ENCODE results near the gene PRRC2C. TPM values are rescaled to one million over a fixed set of nuclear protein-coding genes. Genes with fewer than 3 reads are reported as not detected.
"Not testable (repeated sequence)": the region's sequence is repeated elsewhere in the genome, so short reads cannot be mapped to it uniquely, and the experiment has no call there.

Gene PRRC2C
- total and polyA plus RNA-seq, 2 donors = 43.4 to 45.8 TPM

GRCh38 chr1:171550598-171551100 is 65.3 kb downstream of the PRRC2C start:
- not testable (repeated sequence) for H3K4me1 ChIP-seq (ENCODE audit: control insufficient read depth in 2 of 2, insufficient read depth in 2 of 2, low read length in 2 of 2); H3K27me3 ChIP-seq (ENCODE audit: control insufficient read depth in 2 of 2, insufficient read depth in 1 of 2, low read length in 1 of 2); H3K4me3 ChIP-seq (ENCODE audit: low read length in 2 of 2); H3K27ac ChIP-seq (ENCODE audit: low read depth in 1 of 2, low read length in 1 of 2); DNase-seq (ENCODE audit: low read depth in 6 of 9, low spot score in 9 of 9); H3K9me3 ChIP-seq (ENCODE audit: control insufficient read depth in 2 of 2, insufficient read depth in 1 of 2, low read length in 1 of 2)
- H3K36me3 ChIP-seq (ENCODE audit: control insufficient read depth in 2 of 2, insufficient read depth in 2 of 2, low read length in 1 of 2) = peaks cover 35 to 58% of the 10 kb centered on the region in 2 donors
- WGBS = 99% methylated on average over 4 of the region's 4 CpGs

- H3K27me3 ChIP-seq (ENCODE audit: control insufficient read depth in 2 of 2, insufficient read depth in 1 of 2, low read length in 1 of 2); DNase-seq (ENCODE audit: low read depth in 6 of 9, low spot score in 9 of 9); H3K4me3 ChIP-seq (ENCODE audit: low read length in 2 of 2); H3K27ac ChIP-seq (ENCODE audit: low read depth in 1 of 2, low read length in 1 of 2); H3K4me1 ChIP-seq (ENCODE audit: control insufficient read depth in 2 of 2, insufficient read depth in 2 of 2, low read length in 2 of 2); H3K9me3 ChIP-seq (ENCODE audit: control insufficient read depth in 2 of 2, insufficient read depth in 1 of 2, low read length in 1 of 2): not testable (repeated sequence)
- 97% methylated on average over 1 of the region's 1 CpG for WGBS
- H3K36me3 ChIP-seq (ENCODE audit: control insufficient read depth in 2 of 2, insufficient read depth in 2 of 2, low read length in 1 of 2) = peaks cover 43 to 63% of the 10 kb centered on the region in 2 donors
These were observed 68.6 kb downstream of the PRRC2C start for GRCh38 chr1:171553960-171554359.

- Histone ChIP-seq H3K27ac (ENCODE audit: low read depth in 1 of 2, low read length in 1 of 2) (no peak overlapping the region), H3K4me1 (ENCODE audit: control insufficient read depth in 2 of 2, insufficient read depth in 2 of 2, low read length in 2 of 2) (no peaks in the 10 kb centered on the region), H3K36me3 (ENCODE audit: control insufficient read depth in 2 of 2, insufficient read depth in 2 of 2, low read length in 1 of 2) (peaks cover 26 to 87% of the 10 kb centered on the region in 2 donors), H3K9me3 (ENCODE audit: control insufficient read depth in 2 of 2, insufficient read depth in 1 of 2, low read length in 1 of 2) (no peaks in the 10 kb centered on the region), H3K27me3 (ENCODE audit: control insufficient read depth in 2 of 2, insufficient read depth in 1 of 2, low read length in 1 of 2) (no peaks in the 10 kb centered on the region), H3K4me3 (ENCODE audit: low read length in 2 of 2) (no peak overlapping the region)
- DNase-seq (ENCODE audit: low read depth in 6 of 9, low spot score in 9 of 9) = no peak
- WGBS = 99% methylated on average over 1 of the region's 1 CpG
These were observed 78.3 kb downstream of the PRRC2C start for GRCh38 chr1:171563675-171564074.

GRCh38 chr1:171566467-171566866 is 81.1 kb downstream of the PRRC2C start:
- DNase-seq (ENCODE audit: low read depth in 6 of 9, low spot score in 9 of 9) = no peak
- H3K4me3 ChIP-seq (ENCODE audit: low read length in 2 of 2) = no peak overlapping the region
- no peak overlapping the region for H3K27ac ChIP-seq (ENCODE audit: low read depth in 1 of 2, low read length in 1 of 2)
- no peaks in the 10 kb centered on the region for H3K9me3 ChIP-seq (ENCODE audit: control insufficient read depth in 2 of 2, insufficient read depth in 1 of 2, low read length in 1 of 2)
- 97% methylated on average over 3 of the region's 3 CpGs for WGBS
- no peaks in the 10 kb centered on the region for H3K4me1 ChIP-seq (ENCODE audit: control insufficient read depth in 2 of 2, insufficient read depth in 2 of 2, low read length in 2 of 2)
- H3K27me3 ChIP-seq (ENCODE audit: control insufficient read depth in 2 of 2, insufficient read depth in 1 of 2, low read length in 1 of 2) = no peaks in the 10 kb centered on the region
- H3K36me3 ChIP-seq (ENCODE audit: control insufficient read depth in 2 of 2, insufficient read depth in 2 of 2, low read length in 1 of 2) = peaks cover 17 to 75% of the 10 kb centered on the region in 2 donors

GRCh38 chr1:171570295-171570694 is 85.0 kb downstream of the PRRC2C start:
- Histone ChIP-seq H3K4me3 (ENCODE audit: low read length in 2 of 2) (no peak overlapping the region), H3K4me1 (ENCODE audit: control insufficient read depth in 2 of 2, insufficient read depth in 2 of 2, low read length in 2 of 2) (no peaks in the 10 kb centered on the region), H3K36me3 (ENCODE audit: control insufficient read depth in 2 of 2, insufficient read depth in 2 of 2, low read length in 1 of 2) (peaks cover 20 to 67% of the 10 kb centered on the region in 2 donors), H3K27ac (ENCODE audit: low read depth in 1 of 2, low read length in 1 of 2) (no peak overlapping the region), H3K27me3 (ENCODE audit: control insufficient read depth in 2 of 2, insufficient read depth in 1 of 2, low read length in 1 of 2) (no peaks in the 10 kb centered on the region), H3K9me3 (ENCODE audit: control insufficient read depth in 2 of 2, insufficient read depth in 1 of 2, low read length in 1 of 2) (no peaks in the 10 kb centered on the region)
- no peak for DNase-seq (ENCODE audit: low read depth in 6 of 9, low spot score in 9 of 9)
- WGBS = 98% methylated on average over 2 of the region's 2 CpGs

GRCh38 chr1:171576144-171576543 is 90.8 kb downstream of the PRRC2C start:
- no peaks in the 10 kb centered on the region for H3K4me1 ChIP-seq (ENCODE audit: control insufficient read depth in 2 of 2, insufficient read depth in 2 of 2, low read length in 2 of 2)
- peaks cover 37 to 76% of the 10 kb centered on the region in 2 donors for H3K36me3 ChIP-seq (ENCODE audit: control insufficient read depth in 2 of 2, insufficient read depth in 2 of 2, low read length in 1 of 2)
- 98% methylated on average over 1 of the region's 1 CpG for WGBS
- no peaks in the 10 kb centered on the region for H3K27me3 ChIP-seq (ENCODE audit: control insufficient read depth in 2 of 2, insufficient read depth in 1 of 2, low read length in 1 of 2)
- DNase-seq (ENCODE audit: low read depth in 6 of 9, low spot score in 9 of 9) = no peak
- no peak overlapping the region for H3K27ac ChIP-seq (ENCODE audit: low read depth in 1 of 2, low read length in 1 of 2)
- no peaks in the 10 kb centered on the region for H3K9me3 ChIP-seq (ENCODE audit: control insufficient read depth in 2 of 2, insufficient read depth in 1 of 2, low read length in 1 of 2)
- no peak overlapping the region for H3K4me3 ChIP-seq (ENCODE audit: low read length in 2 of 2)

- Histone ChIP-seq H3K4me3 (ENCODE audit: low read length in 2 of 2) (no peak overlapping the region), H3K36me3 (ENCODE audit: control insufficient read depth in 2 of 2, insufficient read depth in 2 of 2, low read length in 1 of 2) (peaks cover 40 to 84% of the 10 kb centered on the region in 2 donors), H3K4me1 (ENCODE audit: control insufficient read depth in 2 of 2, insufficient read depth in 2 of 2, low read length in 2 of 2) (peaks cover 0 to 2% of the 10 kb centered on the region in 2 donors), H3K27ac (ENCODE audit: low read depth in 1 of 2, low read length in 1 of 2) (no peak overlapping the region), H3K9me3 (ENCODE audit: control insufficient read depth in 2 of 2, insufficient read depth in 1 of 2, low read length in 1 of 2) (no peaks in the 10 kb centered on the region), H3K27me3 (ENCODE audit: control insufficient read depth in 2 of 2, insufficient read depth in 1 of 2, low read length in 1 of 2) (no peaks in the 10 kb centered on the region)
- DNase-seq (ENCODE audit: low read depth in 6 of 9, low spot score in 9 of 9) = no peak
- 97% methylated on average over 3 of the region's 3 CpGs for WGBS
These were observed 95.9 kb downstream of the PRRC2C start for GRCh38 chr1:171581226-171581625.

- H3K9me3 ChIP-seq (ENCODE audit: control insufficient read depth in 2 of 2, insufficient read depth in 1 of 2, low read length in 1 of 2) = no peaks in the 10 kb centered on the region
- no peak overlapping the region for H3K4me3 ChIP-seq (ENCODE audit: low read length in 2 of 2)
- DNase-seq (ENCODE audit: low read depth in 6 of 9, low spot score in 9 of 9) = peak in 1 of 9 donors; percentile 11
- H3K36me3 ChIP-seq (ENCODE audit: control insufficient read depth in 2 of 2, insufficient read depth in 2 of 2, low read length in 1 of 2) = peaks cover 40 to 81% of the 10 kb centered on the region in 2 donors
- H3K27me3 ChIP-seq (ENCODE audit: control insufficient read depth in 2 of 2, insufficient read depth in 1 of 2, low read length in 1 of 2) = no peaks in the 10 kb centered on the region
- H3K4me1 ChIP-seq (ENCODE audit: control insufficient read depth in 2 of 2, insufficient read depth in 2 of 2, low read length in 2 of 2) = peaks cover 0 to 2% of the 10 kb centered on the region in 2 donors
- no peak overlapping the region for H3K27ac ChIP-seq (ENCODE audit: low read depth in 1 of 2, low read length in 1 of 2)
These were observed 96.4 kb downstream of the PRRC2C start for GRCh38 chr1:171581766-171582165.

GRCh38 chr1:171582589-171582988 is 97.3 kb downstream of the PRRC2C start:
- Histone ChIP-seq H3K27ac (ENCODE audit: low read depth in 1 of 2, low read length in 1 of 2) (no peak overlapping the region), H3K36me3 (ENCODE audit: control insufficient read depth in 2 of 2, insufficient read depth in 2 of 2, low read length in 1 of 2) (peaks cover 40 to 81% of the 10 kb centered on the region in 2 donors), H3K4me1 (ENCODE audit: control insufficient read depth in 2 of 2, insufficient read depth in 2 of 2, low read length in 2 of 2) (peaks cover 0 to 2% of the 10 kb centered on the region in 2 donors), H3K27me3 (ENCODE audit: control insufficient read depth in 2 of 2, insufficient read depth in 1 of 2, low read length in 1 of 2) (no peaks in the 10 kb centered on the region), H3K9me3 (ENCODE audit: control insufficient read depth in 2 of 2, insufficient read depth in 1 of 2, low read length in 1 of 2) (no peaks in the 10 kb centered on the region), H3K4me3 (ENCODE audit: low read length in 2 of 2) (no peak overlapping the region)
- no peak for DNase-seq (ENCODE audit: low read depth in 6 of 9, low spot score in 9 of 9)
- 100% methylated on average over 2 of the region's 2 CpGs for WGBS
